ENCODE data around the gene SPNS2. TPM values are rescaled to one million over a fixed set of nuclear protein-coding genes. Genes with fewer than 3 reads are reported as not detected.

The SPNS2 gene
- total and polyA plus RNA-seq, 4 donors = 4.0 to 9.0 (median 5.2) TPM

DNA sequence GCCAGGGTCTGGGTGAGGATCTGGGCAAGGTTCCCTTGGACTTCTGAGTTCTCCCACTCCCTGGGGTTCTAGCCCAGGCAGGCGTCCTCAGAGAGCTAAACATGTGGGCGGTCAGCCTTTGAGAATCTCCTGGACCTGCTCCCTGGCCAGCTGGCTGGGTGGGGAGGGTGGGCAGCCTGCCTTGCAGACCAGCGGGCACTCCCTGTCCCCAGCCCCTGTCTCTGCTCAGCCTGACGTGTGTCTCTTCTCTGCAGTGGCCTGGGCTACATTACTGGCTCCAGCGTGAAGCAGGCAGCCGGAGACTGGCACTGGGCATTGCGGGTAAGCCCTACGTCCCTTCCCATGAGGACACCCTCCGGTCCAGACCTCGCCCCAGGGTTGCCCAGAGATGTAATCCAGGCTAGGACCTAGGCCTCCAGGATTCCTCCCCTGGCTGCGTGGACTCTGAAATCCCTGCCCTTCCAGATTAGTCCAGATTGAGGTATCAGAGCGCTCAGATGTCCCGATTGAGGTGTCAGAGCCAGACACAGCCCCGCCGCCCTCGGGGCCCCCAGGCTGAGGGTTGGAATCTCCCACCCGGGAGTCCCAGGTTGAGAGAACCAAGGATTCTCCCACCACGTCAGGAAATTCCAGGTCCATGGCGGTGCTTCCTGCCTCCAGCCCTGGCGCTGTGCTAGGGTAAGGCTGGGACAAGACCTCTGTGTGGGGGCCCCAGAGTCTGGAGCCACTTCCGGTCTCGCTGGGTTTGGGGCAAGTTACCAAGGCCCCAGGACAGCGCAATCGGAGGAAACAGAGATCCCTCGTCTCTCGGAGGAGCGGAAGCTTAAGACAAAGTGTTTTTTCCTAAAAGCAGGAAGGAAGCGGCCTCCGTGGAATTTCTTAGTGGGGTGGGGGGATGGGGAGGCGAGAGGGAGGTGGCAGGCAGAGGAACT lies 32.4 kb downstream of the SPNS2 start (continued):
- TF ChIP-seq RXRA (IDR thresholded peaks at IDR 0.05) = no peak
- no peak for TF ChIP-seq EGR1 (IDR thresholded peaks at IDR 0.05; ENCODE audit: low read depth in 2 of 2)
- TF ChIP-seq ZBTB33 (IDR thresholded peaks at IDR 0.05) = no peak
- peak; percentile 89 for TF ChIP-seq NR2F2 (IDR thresholded peaks at IDR 0.05)
- TF ChIP-seq HNF4G (IDR thresholded peaks at IDR 0.05) = no peak
- peak; percentile 21 to 30 for TF ChIP-seq RAD21 (IDR thresholded peaks at IDR 0.05)

DNA sequence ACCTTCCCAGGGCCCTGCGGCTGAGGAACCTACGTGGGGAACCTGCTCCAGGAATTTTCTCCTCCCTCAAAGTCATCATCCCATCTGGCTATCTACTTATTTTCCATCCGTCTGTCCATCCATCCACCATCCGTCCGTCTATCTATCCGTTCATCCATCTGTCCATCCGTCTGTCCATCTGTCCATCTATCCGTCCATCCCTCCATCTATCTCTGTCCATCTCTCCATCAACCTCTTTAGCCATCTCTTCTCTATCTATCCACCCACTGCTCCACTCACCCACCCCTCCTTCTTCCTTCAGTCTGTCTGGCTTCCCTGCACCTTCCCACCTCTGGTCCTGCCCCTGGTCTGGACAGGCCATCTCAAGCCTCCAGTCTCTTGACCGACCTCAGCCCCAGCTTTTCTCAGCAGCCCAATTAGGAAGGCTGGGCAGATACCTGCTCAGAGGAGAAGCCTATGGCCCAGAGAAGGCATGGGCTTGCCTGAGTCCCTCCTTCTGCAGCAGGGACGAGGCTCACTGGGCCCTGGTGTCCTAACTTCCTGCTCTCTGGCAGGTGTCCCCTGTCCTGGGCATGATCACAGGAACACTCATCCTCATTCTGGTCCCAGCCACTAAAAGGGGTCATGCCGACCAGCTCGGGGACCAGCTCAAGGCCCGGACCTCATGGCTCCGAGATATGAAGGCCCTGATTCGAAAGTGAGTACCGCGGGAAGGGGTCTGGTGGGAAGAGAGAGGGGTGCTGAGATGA lies 33.5 kb downstream of the SPNS2 start:
- 90% methylated on average over 17 of the region's 17 CpGs for WGBS
- Histone ChIP-seq H3K4me1 (ENCODE audit: control insufficient read depth in 4 of 4, insufficient read depth in 4 of 4, low read length in 3 of 4) (peaks cover 7 to 29% (median 14%) of the 10 kb centered on the region in 4 donors), H3K36me3 (ENCODE audit: control insufficient read depth in 4 of 4, insufficient read depth in 3 of 4, low read depth in 1 of 4, low read length in 3 of 4) (peaks cover 0 to 1% (median 0%) of the 10 kb centered on the region in 4 donors), H3K27me3 (ENCODE audit: control insufficient read depth in 4 of 4, insufficient read depth in 4 of 4, low read length in 3 of 4) (no peaks in the 10 kb centered on the region), H3K27ac (ENCODE audit: low read depth in 1 of 2, low read length in 2 of 2) (no peak overlapping the region), H3K9me3 (ENCODE audit: control insufficient read depth in 4 of 4, low read length in 3 of 4) (no peaks in the 10 kb centered on the region), H3K9ac (ENCODE audit: low read depth in 1 of 2, low read length in 2 of 2) (no peak overlapping the region), H3K4me3 (ENCODE audit: low read depth in 1 of 3, low read length in 3 of 3) (no peak overlapping the region)
- DNase-seq (ENCODE audit: low spot score) = no peak
- TF ChIP-seq NR2F2 (IDR thresholded peaks at IDR 0.05) = no peak
- TF ChIP-seq RAD21 (IDR thresholded peaks at IDR 0.05) = no peak
- no peak for TF ChIP-seq ATF3 (IDR thresholded peaks at IDR 0.05)
- no peak for TF ChIP-seq HNF4G (IDR thresholded peaks at IDR 0.05)
- TF ChIP-seq GABPA (IDR thresholded peaks at IDR 0.05 in 1 of 2, conservative IDR thresholded peaks at IDR 0.05 in 1 of 2) = no peak
- TF ChIP-seq ZBTB33 (IDR thresholded peaks at IDR 0.05) = no peak

GRCh38 chr17:4532860-4533522 lies 34.3 kb downstream of the SPNS2 start:
- 90% methylated on average over 33 of the region's 33 CpGs for WGBS
- Histone ChIP-seq H3K9me3 (ENCODE audit: control insufficient read depth in 4 of 4, low read length in 3 of 4) (no peaks in the 10 kb centered on the region), H3K27ac (ENCODE audit: low read depth in 1 of 2, low read length in 2 of 2) (peak overlapping the region; percentile 18 to 25), H3K27me3 (ENCODE audit: control insufficient read depth in 4 of 4, insufficient read depth in 4 of 4, low read length in 3 of 4) (no peaks in the 10 kb centered on the region), H3K9ac (ENCODE audit: low read depth in 1 of 2, low read length in 2 of 2) (no peak overlapping the region), H3K36me3 (ENCODE audit: control insufficient read depth in 4 of 4, insufficient read depth in 3 of 4, low read depth in 1 of 4, low read length in 3 of 4) (peaks cover 0 to 4% (median under 1%) of the 10 kb centered on the region in 4 donors), H3K4me1 (ENCODE audit: control insufficient read depth in 4 of 4, insufficient read depth in 4 of 4, low read length in 3 of 4) (peaks cover 7 to 36% (median 14%) of the 10 kb centered on the region in 4 donors), H3K4me3 (ENCODE audit: low read depth in 1 of 3, low read length in 3 of 3) (no peak overlapping the region)
- TF ChIP-seq RAD21 (IDR thresholded peaks at IDR 0.05) (no peak), ATF3 (IDR thresholded peaks at IDR 0.05) (no peak), FOXA2 (IDR thresholded peaks at IDR 0.05) (no peak), SP1 (IDR thresholded peaks at IDR 0.05) (no peak), JUND (IDR thresholded peaks at IDR 0.05) (no peak), NR2F2 (IDR thresholded peaks at IDR 0.05) (no peak), ZBTB33 (IDR thresholded peaks at IDR 0.05) (no peak), FOXA1 (IDR thresholded peaks at IDR 0.05) (no peak)
- no peak for DNase-seq (ENCODE audit: low spot score)

All from liver (tissue), 9 donors.